Activated CD8-positive, alpha-beta memory T cell treated with anti-CD3 and anti-CD28 coated beads for 36 hours (primary cell): ENCODE data around the gene NPC1. TPM values are rescaled to one million over a fixed set of nuclear protein-coding genes. Genes with fewer than 3 reads are reported as not detected.
"Not testable (repeated sequence)": the region's sequence is repeated elsewhere in the genome, so short reads cannot be mapped to it uniquely, and the experiment has no call there.

Experiments used
- CTCF ChIA-PET: fragments of 350-600 bp; sonication (Branson Sonifier 250); formaldehyde crosslinking; loops from one replicate; lab custom pipeline; 2021; ENCODE audit warnings: antibody characterized with exemption; lab: Charles Lee
- POLR2A ChIA-PET: fragments of 350-600 bp; sonication (Branson Sonifier 250); formaldehyde crosslinking; loops from one replicate; lab custom pipeline; 2021; ENCODE audit warnings: antibody characterized with exemption; lab: Charles Lee
- total RNA-seq, 2 experiments: library from RNA; stranded (reverse); gene quantifications; one replicate each; pipeline ENCODE4 v1.2.3, GENCODE V29; 2021

NPC1 gene
- total RNA-seq, 2 experiments from 2014 or later: 28.1 to 31.3 TPM

DNA sequence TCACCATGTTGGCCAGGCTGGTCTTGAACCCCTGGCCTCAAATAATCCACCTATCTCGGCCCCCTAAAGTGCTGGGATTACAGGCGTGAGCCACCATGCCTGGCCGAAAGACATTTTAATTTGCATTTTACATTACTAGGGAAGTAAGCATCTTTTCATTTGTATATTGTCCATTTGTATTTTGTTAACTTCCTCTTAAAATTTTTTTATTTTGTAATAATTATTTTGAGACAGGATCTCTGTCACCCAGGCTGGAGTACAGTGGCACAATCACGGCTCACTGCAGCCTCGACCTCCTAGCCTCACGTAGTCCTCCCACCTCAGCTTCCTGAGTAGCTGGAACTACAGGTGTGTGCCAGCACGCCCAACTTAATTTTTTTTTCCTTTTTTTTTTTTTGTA lies 74.1 kb downstream of the NPC1 start:
- POLR2A ChIA-PET: not testable (repeated sequence)
- CTCF ChIA-PET: interaction anchor here (0.7 to 1.8 kb wide), 2 partner anchors 14 to 431 kb away, joined by 4 to 5 read pairs; no protein-coding TSS in a partner anchor

DNA sequence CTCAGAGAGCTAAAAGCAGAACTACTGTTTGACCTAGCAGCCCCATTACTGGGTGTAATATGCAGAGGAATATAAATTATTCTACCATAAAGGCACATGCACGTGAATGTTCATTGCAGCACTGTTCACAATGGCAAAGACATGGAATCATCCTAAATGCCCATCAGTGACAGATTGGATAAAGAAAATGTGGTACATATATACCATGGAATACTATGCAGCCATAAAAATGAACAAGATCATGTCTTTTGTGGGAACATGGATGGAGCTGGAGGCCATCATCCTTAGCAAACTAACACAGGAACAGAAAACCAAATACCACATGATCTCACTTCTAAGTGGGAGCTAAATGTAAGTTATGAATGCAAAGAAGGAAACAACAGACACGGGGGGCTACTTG lies 75.4 kb downstream of the NPC1 start:
- CTCF ChIA-PET: interaction anchor here (0.6 kb wide), 1 partner anchor 72 kb away, joined by 4 read pairs; no protein-coding TSS in a partner anchor
- POLR2A ChIA-PET: not testable (repeated sequence)

- POLR2A ChIA-PET: no interaction called here
- CTCF ChIA-PET: interaction anchor here (1.0 to 3.4 kb wide), 2 partner anchors 10 to 81 kb away, joined by 3 to 17 read pairs; no protein-coding TSS in a partner anchor
Measured at GRCh38 chr18:23506393-23506792, 79.9 kb downstream of the NPC1 start.

DNA sequence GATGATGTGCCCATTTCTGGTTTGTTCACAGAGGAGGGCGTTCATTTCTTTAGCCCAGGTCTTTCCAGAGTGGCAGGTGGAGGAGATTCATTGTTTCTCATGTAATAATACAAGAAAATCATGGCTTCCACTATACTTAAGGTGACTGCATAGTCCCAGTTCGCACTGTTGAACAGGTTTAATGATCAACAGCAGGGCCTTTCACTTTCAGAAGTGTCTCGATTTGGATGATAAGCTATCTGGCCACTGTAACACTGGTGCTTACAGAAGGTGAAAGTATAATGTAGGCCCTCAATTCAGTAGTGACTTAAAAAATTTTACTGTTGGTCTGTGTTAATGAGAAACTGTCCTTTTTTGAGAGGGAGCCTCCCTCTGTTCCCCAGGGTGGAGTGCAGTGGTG lies 81.6 kb downstream of the NPC1 start:
- ChIA-PET POLR2A (interaction anchor here (0.6 to 0.7 kb wide), 2 partner anchors 55 to 80 kb away, joined by 3 to 7 read pairs; no protein-coding TSS in a partner anchor), CTCF (interaction anchor here (1.1 to 3.4 kb wide), 3 partner anchors 11 to 114 kb away, joined by 3 to 17 read pairs (median 3); no protein-coding TSS in a partner anchor)

- CTCF ChIA-PET: interaction anchor here (3.4 kb wide), 1 partner anchor 12 kb away, joined by 17 read pairs; no protein-coding TSS in a partner anchor
- POLR2A ChIA-PET: no interaction called here
Measured at GRCh38 chr18:23503963-23504344, 82.4 kb downstream of the NPC1 start.

GRCh38 chr18:23503038-23503962 lies 83.0 kb downstream of the NPC1 start, which contains the start of gene RMC1:
RMC1 (plus strand) TSS chr18:23503511; CDS start chr18:23503619, 108 bp downstream.
- ChIA-PET CTCF (interaction anchor here (3.4 kb wide), 1 partner anchor 13 kb away, joined by 17 read pairs; no protein-coding TSS in a partner anchor), POLR2A (interaction anchor here (1.0 kb wide), 1 partner anchor 16 kb away, joined by 3 read pairs; no protein-coding TSS in a partner anchor)

DNA sequence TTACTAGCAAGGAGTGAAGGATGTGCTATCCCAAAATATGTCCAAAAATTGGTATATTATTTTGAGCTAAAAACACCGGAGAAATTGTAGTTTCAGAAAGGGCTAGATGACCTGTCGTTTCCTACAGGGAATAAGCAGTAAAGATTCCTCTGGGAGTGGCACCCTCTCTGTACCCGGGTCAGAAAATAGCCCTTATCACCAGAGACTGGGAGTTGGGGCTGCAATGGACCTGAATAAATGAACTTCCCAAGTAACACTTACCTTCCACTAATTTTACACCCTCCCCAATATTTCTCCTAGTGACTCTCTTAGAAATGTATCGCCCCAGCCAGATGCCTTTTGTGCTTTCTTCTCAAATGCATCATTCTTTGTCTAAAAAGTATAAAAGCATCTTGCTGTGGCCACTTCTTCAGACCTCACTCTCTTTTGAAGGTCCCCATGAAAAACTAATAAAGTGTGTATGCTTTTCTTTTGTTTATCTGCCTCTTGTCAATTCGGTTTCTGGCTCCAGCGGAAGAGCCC lies 83.7 kb downstream of the NPC1 start:
- POLR2A ChIA-PET: interaction anchor here (1.0 kb wide), 1 partner anchor 15 kb away, joined by 3 read pairs; no protein-coding TSS in a partner anchor
- CTCF ChIA-PET: interaction anchor here (0.5 kb wide), 1 partner anchor 12 kb away, joined by 3 read pairs; no protein-coding TSS in a partner anchor

GRCh38 chr18:23501626-23502025 lies 84.7 kb downstream of the NPC1 start:
- ChIA-PET CTCF (interaction anchor here (0.9 kb wide), 1 partner anchor 60 kb away, joined by 4 read pairs; no protein-coding TSS in a partner anchor), POLR2A (interaction anchor here (0.7 kb wide), 1 partner anchor 14 kb away, joined by 3 read pairs; no protein-coding TSS in a partner anchor)

DNA sequence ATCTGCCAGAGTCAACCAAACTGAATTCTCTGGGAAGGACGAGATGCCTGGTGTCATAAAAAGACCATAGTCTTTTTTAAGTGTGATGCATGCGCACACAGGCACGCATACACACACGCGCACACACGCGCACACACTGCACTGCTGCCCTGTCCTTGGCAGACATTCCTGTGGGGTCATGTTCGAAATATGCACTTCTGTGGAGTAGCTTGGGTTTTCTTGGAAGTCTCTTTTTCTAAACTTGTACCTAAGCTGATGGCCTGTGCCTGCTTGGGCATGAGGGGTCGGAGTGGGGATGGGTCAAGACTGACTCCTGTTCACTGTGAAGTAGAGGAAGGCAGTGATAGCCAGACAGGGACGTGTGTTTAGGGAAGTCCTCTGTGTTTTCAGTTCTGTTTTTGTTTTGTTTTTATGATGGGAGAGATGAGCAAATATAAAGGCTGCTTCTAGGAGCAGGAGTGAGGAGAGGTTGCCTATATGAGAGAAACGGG lies 87.0 kb downstream of the NPC1 start:
- POLR2A ChIA-PET: no interaction called here
- CTCF ChIA-PET: interaction anchor here (1.0 to 1.7 kb wide), 3 partner anchors 13 to 121 kb away, joined by 3 to 5 read pairs (median 3); no protein-coding TSS in a partner anchor

GRCh38 chr18:23498877-23499276 lies 87.4 kb downstream of the NPC1 start:
- POLR2A ChIA-PET: no interaction called here
- CTCF ChIA-PET: interaction anchor here (0.6 to 1.7 kb wide), 16 partner anchors 9 to 420 kb away, joined by 3 to 8 read pairs (median 3); no protein-coding TSS in a partner anchor

- ChIA-PET POLR2A (no interaction called here), CTCF (interaction anchor here (0.6 to 1.7 kb wide), 15 partner anchors 8 to 421 kb away, joined by 3 to 8 read pairs (median 3); no protein-coding TSS in a partner anchor)
Measured at GRCh38 chr18:23498117-23498516, 88.2 kb downstream of the NPC1 start.

DNA sequence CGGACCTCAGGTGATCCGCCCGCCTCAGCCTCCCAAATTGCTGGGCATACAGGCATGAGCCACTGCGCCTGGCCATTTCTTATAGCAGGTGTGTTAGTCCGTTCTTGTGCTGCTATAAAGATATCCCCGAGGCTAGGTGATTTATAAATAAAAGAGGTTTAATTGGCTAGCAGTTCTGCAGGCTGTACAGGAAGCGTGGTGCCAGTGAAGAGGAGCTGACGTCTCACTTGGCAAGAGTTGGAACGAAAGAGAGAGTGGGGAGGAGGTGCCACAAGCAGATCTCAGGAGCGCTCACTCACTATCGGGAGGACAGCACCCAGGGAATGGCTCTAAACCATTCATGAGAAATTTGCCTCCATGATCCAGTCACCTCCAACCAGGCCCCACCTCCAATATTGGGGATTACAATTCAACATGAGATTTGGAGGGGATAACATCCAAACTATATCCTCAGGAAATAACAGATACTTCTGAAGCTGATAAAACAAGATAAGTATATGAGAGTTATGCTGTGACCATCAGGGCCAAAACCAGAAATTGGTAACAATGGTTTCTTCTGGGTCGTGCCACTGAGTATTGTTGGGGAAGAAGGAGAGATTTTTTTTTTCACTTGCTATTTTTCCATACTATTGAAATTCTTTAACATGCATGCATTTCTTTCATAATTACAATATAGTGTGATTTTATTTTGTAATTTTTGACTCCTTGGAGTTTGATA lies 90.4 kb downstream of the NPC1 start:
- ChIA-PET POLR2A (no interaction called here), CTCF (interaction anchor here (1.2 kb wide), 1 partner anchor 207 kb away, joined by 3 read pairs; no protein-coding TSS in a partner anchor)

- ChIA-PET POLR2A (no interaction called here), CTCF (no interaction called here)
Measured at GRCh38 chr18:23494992-23495391, 91.3 kb downstream of the NPC1 start.

DNA sequence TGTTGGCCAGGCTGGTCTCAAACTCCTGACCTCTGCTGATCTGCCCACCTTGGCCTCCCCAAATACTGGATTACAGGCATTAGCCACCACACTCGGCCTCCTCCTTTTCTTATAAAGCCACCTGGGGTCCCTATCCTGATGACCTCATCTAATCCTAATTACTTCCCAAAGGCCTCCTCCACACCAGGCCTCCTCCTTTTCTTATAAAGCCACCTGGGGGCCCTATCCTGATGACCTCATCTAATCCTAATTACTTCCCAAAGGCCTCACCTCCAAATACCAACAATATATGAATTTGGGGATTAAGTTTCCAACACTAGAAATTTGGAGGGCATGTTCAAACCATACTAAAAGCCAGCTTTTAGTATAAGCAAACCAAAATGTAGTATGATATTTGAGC lies 92.7 kb downstream of the NPC1 start:
- POLR2A ChIA-PET: no interaction called here

GRCh38 chr18:23489586-23489985 lies 96.7 kb downstream of the NPC1 start:
- POLR2A ChIA-PET: not testable (repeated sequence)
- CTCF ChIA-PET: interaction anchor here (1.6 kb wide), 1 partner anchor 9 kb away, joined by 3 read pairs; no protein-coding TSS in a partner anchor

More for the DNA sequence above, 92.7 kb downstream of the NPC1 start:
- CTCF ChIA-PET: interaction anchor here (0.7 kb wide), 1 partner anchor 995 kb away, joined by 3 read pairs; no protein-coding TSS in a partner anchor

GRCh38 chr18:23487738-23488570 lies 98.4 kb downstream of the NPC1 start:
- CTCF ChIA-PET: interaction anchor here (1.3 kb wide), 1 partner anchor 11 kb away, joined by 8 read pairs; no protein-coding TSS in a partner anchor
- POLR2A ChIA-PET: interaction anchor here (0.5 to 1.1 kb wide), 3 partner anchors 13 to 22 kb away, joined by 3 to 4 read pairs (median 3); partner anchors contain the start of gene RMC1

GRCh38 chr18:23485386-23485785 lies 100.9 kb downstream of the NPC1 start:
- ChIA-PET POLR2A (interaction anchor here (0.7 kb wide), 1 partner anchor 295 kb away, joined by 5 read pairs; no protein-coding TSS in a partner anchor), CTCF (no interaction called here)
